OCI-LY7 (cell line): ENCODE data around the gene PHF10. TPM values are rescaled to one million over a fixed set of nuclear protein-coding genes. Genes with fewer than 3 reads are reported as not detected.

Experiments used
- BruUV-seq: library from RNA; stranded (reverse); fragments of 400-500 nt; replicated peaks from 2 replicates; lab custom pipeline; 2021; lab: Mats Ljungman, UMichigan
- CTCF ChIA-PET: fragments of 300-600 bp; sonication (Branson Sonifier 250); formaldehyde crosslinking; loops from one replicate; lab custom pipeline; 2022; ENCODE audit warnings: antibody characterized with exemption; ENCODE audit not compliant: unreplicated experiment; lab: Charles Lee
- POLR2A ChIA-PET: fragments of 300-600 bp; sonication (Branson Sonifier 250); formaldehyde crosslinking; loops from one replicate; lab custom pipeline; 2022; ENCODE audit warnings: antibody characterized with exemption; lab: Charles Lee
- DNase-seq: peaks from one replicate; pipeline ENCODE4 v3.0.0-alpha.2; 2015; ENCODE audit warnings: low spot score
- H2AFZ ChIP-seq: fragments of 200-600 bp; sonication (generic), shearing (Covaris generic); 2 replicates; pipeline ENCODE4 v1.6.1; 2014; ENCODE audit warnings: mild to moderate bottlenecking, antibody characterized with exemption, low read length, moderate library complexity
- H3K27ac ChIP-seq: fragments of 200-600 bp; sonication (generic); 2 replicates; pipeline ENCODE4 v1.5.1; 2014; ENCODE audit warnings: mixed run types, low read depth, mild to moderate bottlenecking, moderate library complexity, low read length, inconsistent platforms; ENCODE audit not compliant: poor library complexity, severe bottlenecking
- H3K36me3 ChIP-seq: fragments of 200-600 bp; sonication (generic); 2 replicates; pipeline ENCODE4 v1.6.1; 2014; ENCODE audit warnings: mild to moderate bottlenecking, antibody characterized with exemption, low read length, moderate library complexity, mixed read lengths; ENCODE audit not compliant: insufficient read depth
- H3K4me1 ChIP-seq: fragments of 200-600 bp; sonication (generic); 2 replicates; pipeline ENCODE4 v1.5.1; 2014; ENCODE audit warnings: mild to moderate bottlenecking, low read length; ENCODE audit not compliant: insufficient read depth, poor library complexity, severe bottlenecking
- H3K4me2 ChIP-seq: fragments of 200-600 bp; sonication (generic); 2 replicates; pipeline ENCODE4 v1.6.1; 2014; ENCODE audit warnings: mild to moderate bottlenecking, low read length
- H3K4me3 ChIP-seq: fragments of 200-600 bp; sonication (generic); 2 replicates; pipeline ENCODE4 v1.5.1; 2014; ENCODE audit warnings: mild to moderate bottlenecking, low read depth, low read length; ENCODE audit not compliant: poor library complexity, severe bottlenecking
- H3K79me2 ChIP-seq: fragments of 200-600 bp; sonication (generic); 2 replicates; pipeline ENCODE4 v1.6.1; 2016; ENCODE audit warnings: low read depth, mild to moderate bottlenecking, low read length, moderate library complexity, mixed read lengths; ENCODE audit not compliant: insufficient read depth
- H3K9me2 ChIP-seq: fragments of 200-600 bp; sonication (generic); 2 replicates; pipeline ENCODE4 v1.6.1; 2016; ENCODE audit warnings: mild to moderate bottlenecking, low read length, mixed read lengths; ENCODE audit not compliant: insufficient read depth
- H3K9me3 ChIP-seq: fragments of 200-600 bp; sonication (generic); 2 replicates; pipeline ENCODE4 v1.6.1; 2014; ENCODE audit warnings: mild to moderate bottlenecking, mixed run types, low read length, mixed read lengths
- H4K20me1 ChIP-seq: fragments of 200-600 bp; sonication (generic); 2 replicates; pipeline ENCODE4 v1.6.1; 2014; ENCODE audit warnings: mild to moderate bottlenecking, antibody characterized with exemption, low read length, moderate library complexity, mixed read lengths; ENCODE audit not compliant: insufficient read depth
- EZH2phosphoT487 ChIP-seq: fragments of 200-600 bp; sonication (generic); IDR thresholded peaks from 2 replicates; pipeline ENCODE4 v1.6.1; 2018; ENCODE audit warnings: low read depth, borderline replicate concordance, mild to moderate bottlenecking, mixed run types, antibody characterized with exemption, low read length, moderate library complexity, mixed read lengths
- intact Hi-C: fragments of 100-400 bp; cut with micrococcal nuclease; formaldehyde crosslinking; loops from one replicate; pipeline ENCODE4 v1.10.0; 2022; ENCODE audit not compliant: unreplicated experiment
- total RNA-seq, 2 experiments: library from RNA; depleted of rRNA in 1 of 2; stranded (reverse); fragments of >200 nt in 1 of 2; shearing (Covaris generic) in 1 of 2; gene quantifications; 2 replicates each; pipeline ENCODE4 v1.2.3, GENCODE V29; 2014 to 2022
- TF ChIP-seq, protein P1 (sequence below): fragments of 200-600 bp; sonication (generic); conservative IDR thresholded peaks from 2 replicates; pipeline ENCODE4 v1.5.1; 2014; ENCODE audit warnings: mild to moderate bottlenecking, antibody characterized with exemption, low read length, moderate library complexity, mixed read lengths

The PHF10 gene
- total RNA-seq, 2 experiments from 2014 or later, result 42.5 to 74.1 TPM

DNA sequence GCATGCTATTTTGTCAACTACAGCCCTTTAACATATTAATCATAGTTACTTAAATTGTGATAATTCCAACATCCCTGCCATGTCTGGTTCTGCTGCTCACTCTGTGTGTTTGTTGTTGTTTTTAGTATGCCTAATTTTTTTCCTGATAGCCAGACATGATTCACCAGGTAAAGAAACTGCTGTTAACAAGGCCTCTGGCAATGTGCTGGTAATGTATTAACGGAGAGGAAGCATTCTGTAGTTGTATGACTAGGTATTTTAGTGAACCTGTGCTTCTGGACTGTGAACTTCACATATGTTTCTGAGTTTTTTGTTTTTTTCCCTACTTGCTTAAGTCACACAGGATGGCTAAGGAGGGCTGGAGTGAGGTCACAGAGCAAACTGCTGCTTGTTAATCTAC lies 22.3 kb upstream of the PHF10 start:
- H3K9me3 ChIP-seq, result peaks cover 20% of the 10 kb centered on the region
- BruUV-seq, result no TSS peak
- DNase-seq, result no peak
- CTCF ChIA-PET, result no interaction called here
- H3K9me2 ChIP-seq, result no peaks in the 10 kb centered on the region
- intact Hi-C loops, result no loop called here
- no peak overlapping the region for H2AFZ ChIP-seq
- no peak overlapping the region for H3K27ac ChIP-seq
- H3K36me3 ChIP-seq, result peaks cover 29% of the 10 kb centered on the region
- POLR2A ChIA-PET, result interaction anchor here (0.7 to 0.9 kb wide), 3 partner anchors 12 to 547 kb away, joined by 3 to 5 read pairs (median 4); no protein-coding TSS in a partner anchor
- H3K4me3 ChIP-seq, result no peak overlapping the region
- H4K20me1 ChIP-seq, result no peaks in the 10 kb centered on the region; the same call in 1 of the 2 replicates
- no peak overlapping the region for H3K4me2 ChIP-seq
- H3K4me1 ChIP-seq, result peaks cover 10% of the 10 kb centered on the region
- TF ChIP-seq, protein P1, sequence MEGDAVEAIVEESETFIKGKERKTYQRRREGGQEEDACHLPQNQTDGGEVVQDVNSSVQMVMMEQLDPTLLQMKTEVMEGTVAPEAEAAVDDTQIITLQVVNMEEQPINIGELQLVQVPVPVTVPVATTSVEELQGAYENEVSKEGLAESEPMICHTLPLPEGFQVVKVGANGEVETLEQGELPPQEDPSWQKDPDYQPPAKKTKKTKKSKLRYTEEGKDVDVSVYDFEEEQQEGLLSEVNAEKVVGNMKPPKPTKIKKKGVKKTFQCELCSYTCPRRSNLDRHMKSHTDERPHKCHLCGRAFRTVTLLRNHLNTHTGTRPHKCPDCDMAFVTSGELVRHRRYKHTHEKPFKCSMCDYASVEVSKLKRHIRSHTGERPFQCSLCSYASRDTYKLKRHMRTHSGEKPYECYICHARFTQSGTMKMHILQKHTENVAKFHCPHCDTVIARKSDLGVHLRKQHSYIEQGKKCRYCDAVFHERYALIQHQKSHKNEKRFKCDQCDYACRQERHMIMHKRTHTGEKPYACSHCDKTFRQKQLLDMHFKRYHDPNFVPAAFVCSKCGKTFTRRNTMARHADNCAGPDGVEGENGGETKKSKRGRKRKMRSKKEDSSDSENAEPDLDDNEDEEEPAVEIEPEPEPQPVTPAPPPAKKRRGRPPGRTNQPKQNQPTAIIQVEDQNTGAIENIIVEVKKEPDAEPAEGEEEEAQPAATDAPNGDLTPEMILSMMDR, result no peak
- H3K79me2 ChIP-seq, result peaks cover 21% of the 10 kb centered on the region

DNA sequence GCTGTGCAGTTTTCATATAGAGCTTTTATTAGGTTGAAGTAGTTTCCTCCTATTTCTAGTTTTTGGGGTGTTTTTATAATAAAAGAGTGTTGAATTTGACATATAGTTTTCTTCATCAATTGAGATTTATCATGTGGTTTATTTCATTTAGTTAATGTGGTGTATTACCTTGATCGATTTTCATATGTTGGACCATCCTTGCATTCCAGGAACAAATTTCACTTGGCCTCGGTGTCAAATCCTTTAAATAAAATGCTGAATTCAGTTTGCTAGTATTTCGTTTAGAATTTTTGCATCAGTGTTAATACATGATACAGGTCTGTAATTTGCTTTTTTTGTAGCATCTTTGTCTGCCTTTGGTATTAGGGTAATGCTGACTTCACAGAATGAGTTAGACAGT lies 21.1 kb upstream of the PHF10 start:
- no peak for DNase-seq
- TF ChIP-seq, protein P1, result no peak
- TF ChIP-seq EZH2phosphoT487, result no peak
- Histone ChIP-seq H3K27ac (no peak overlapping the region), H3K9me2 (no peaks in the 10 kb centered on the region), H3K4me1 (peaks cover 8% of the 10 kb centered on the region), H2AFZ (no peak overlapping the region), H3K36me3 (peaks cover 29% of the 10 kb centered on the region), H4K20me1 (no peaks in the 10 kb centered on the region; the same call in 1 of the 2 replicates), H3K9me3 (peaks cover 20% of the 10 kb centered on the region), H3K4me3 (no peak overlapping the region), H3K79me2 (peaks cover 13% of the 10 kb centered on the region), H3K4me2 (no peak overlapping the region)
- POLR2A ChIA-PET, result interaction anchor here (0.7 kb wide), 1 partner anchor 147 kb away, joined by 5 read pairs; no protein-coding TSS in a partner anchor
- CTCF ChIA-PET, result no interaction called here
- no TSS peak for BruUV-seq
- intact Hi-C loops, result no loop called here

DNA sequence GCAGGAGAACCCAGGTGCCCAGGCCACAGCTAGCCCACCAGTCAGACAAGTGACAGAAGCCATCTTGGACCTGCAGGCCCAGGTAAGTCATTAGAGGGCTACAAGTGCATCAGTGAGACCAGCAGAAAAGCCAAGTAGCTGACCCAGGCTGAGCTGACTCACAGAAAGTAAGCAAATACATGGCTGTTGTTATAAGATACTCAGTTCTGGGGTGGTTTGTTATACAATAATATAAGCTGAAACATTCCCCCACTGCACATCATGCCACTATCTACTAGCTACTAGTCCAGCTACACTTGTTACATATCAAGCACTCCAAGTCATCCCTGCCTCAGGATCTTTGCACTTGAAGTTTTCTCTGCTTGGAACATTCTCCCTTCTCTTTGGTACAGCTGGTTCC lies 17.0 kb upstream of the PHF10 start:
- TF ChIP-seq, protein P1, result no peak
- no peak for TF ChIP-seq EZH2phosphoT487
- Histone ChIP-seq H3K9me2 (no peaks in the 10 kb centered on the region), H3K79me2 (no peaks in the 10 kb centered on the region), H2AFZ (no peak overlapping the region), H4K20me1 (no peaks in the 10 kb centered on the region), H3K9me3 (peaks cover 13% of the 10 kb centered on the region), H3K27ac (no peak overlapping the region), H3K36me3 (no peaks in the 10 kb centered on the region; the same call in 1 of the 2 replicates), H3K4me1 (no peaks in the 10 kb centered on the region), H3K4me3 (no peak overlapping the region), H3K4me2 (no peak overlapping the region)
- POLR2A ChIA-PET, result interaction anchor here (0.7 to 0.9 kb wide), 2 partner anchors 36 to 863 kb away, joined by 3 read pairs; no protein-coding TSS in a partner anchor
- intact Hi-C loops, result no loop called here
- BruUV-seq, result no TSS peak
- no peak for DNase-seq
- CTCF ChIA-PET, result no interaction called here
